GM23338 (cell line): Measurements from ENCODE around the gene FYN. TPM values are rescaled to one million over a fixed set of nuclear protein-coding genes. Genes with fewer than 3 reads are reported as not detected.

ENCODE experiments used
- ATAC-seq: fragments of 200-7000 bp; cut with Tn5 transposase; 3 replicates; pipeline ENCODE4 v1.9.1; 2020
- DNase-seq: peaks from one replicate; pipeline ENCODE4 v3.0.0-alpha.2; 2015; ENCODE audit warnings: low spot score
- H2AFZ ChIP-seq: fragments of 200-600 bp; sonication (generic); 2 replicates; pipeline ENCODE4 v1.8.0; 2016; ENCODE audit warnings: antibody characterized with exemption, mild to moderate bottlenecking, moderate library complexity
- H3F3A ChIP-seq: fragments of 200-600 bp; sonication (generic); replicated peaks from 2 replicates; pipeline ENCODE4 v1.8.0; 2017; ENCODE audit warnings: antibody characterized with exemption, mixed run types, low read depth
- H3K27ac ChIP-seq: fragments of 200-600 bp; sonication (generic); 2 replicates; pipeline ENCODE4 v1.6.1; 2016; ENCODE audit warnings: low read depth
- H3K27me3 ChIP-seq: fragments of 200-600 bp; sonication (generic); 2 replicates; pipeline ENCODE4 v1.8.0; 2016; ENCODE audit warnings: mild to moderate bottlenecking, mixed run types, moderate library complexity; ENCODE audit not compliant: insufficient read depth
- H3K36me3 ChIP-seq: fragments of 200-600 bp; sonication (generic); 2 replicates; pipeline ENCODE4 v1.8.0; 2016; ENCODE audit warnings: mild to moderate bottlenecking; ENCODE audit not compliant: insufficient read depth
- H3K4me1 ChIP-seq: fragments of 200-600 bp; sonication (generic); 2 replicates; pipeline ENCODE4 v1.8.0; 2016; ENCODE audit warnings: mild to moderate bottlenecking, moderate library complexity; ENCODE audit not compliant: insufficient read depth
- H3K4me2 ChIP-seq: fragments of 200-600 bp; sonication (generic); 2 replicates; pipeline ENCODE4 v1.7.1; 2017; ENCODE audit warnings: mixed run types
- H3K4me3 ChIP-seq: fragments of 200-600 bp; sonication (generic); 2 replicates; pipeline ENCODE4 v1.6.1; 2016; ENCODE audit warnings: mixed run types
- H3K79me2 ChIP-seq: fragments of 200-600 bp; sonication (generic); replicated peaks from 2 replicates; pipeline ENCODE4 v1.8.0; 2017; ENCODE audit warnings: mild to moderate bottlenecking; ENCODE audit not compliant: insufficient read depth
- H3K9me2 ChIP-seq: fragments of 200-600 bp; sonication (generic); 2 replicates; pipeline ENCODE4 v1.8.0; 2017; ENCODE audit not compliant: insufficient read depth
- H4K20me1 ChIP-seq: fragments of 200-600 bp; sonication (generic); replicated peaks from 2 replicates; pipeline ENCODE4 v1.8.0; 2017; ENCODE audit warnings: mild to moderate bottlenecking; ENCODE audit not compliant: insufficient read depth
- H3K27ac Mint-ChIP-seq: 2 replicates; pipeline ENCODE4 v1.8.0; 2020; ENCODE audit warnings: inconsistent platforms, mild to moderate bottlenecking, moderate library complexity, mixed read lengths
- H3K27me3 Mint-ChIP-seq: 3 replicates; pipeline ENCODE4 v1.8.0; 2022; ENCODE audit warnings: low read depth, mild to moderate bottlenecking, moderate library complexity, mixed read lengths, inconsistent platforms; ENCODE audit not compliant: insufficient read depth, poor library complexity
- H3K36me3 Mint-ChIP-seq: 3 replicates; pipeline ENCODE4 v1.8.0; 2021; ENCODE audit warnings: low read depth, mild to moderate bottlenecking, inconsistent platforms, moderate library complexity, mixed read lengths
- H3K4me1 Mint-ChIP-seq: 3 replicates; pipeline ENCODE4 v1.8.0; 2020; ENCODE audit warnings: mild to moderate bottlenecking, inconsistent platforms, mixed read lengths
- H3K4me3 Mint-ChIP-seq: 3 replicates; pipeline ENCODE4 v1.8.0; 2021; ENCODE audit warnings: moderate library complexity, mild to moderate bottlenecking, inconsistent platforms, mixed read lengths
- H3K9me3 Mint-ChIP-seq: 3 replicates; pipeline ENCODE4 v1.8.0; 2020; ENCODE audit warnings: moderate library complexity, mild to moderate bottlenecking, inconsistent platforms, mixed read lengths
- STAT1 ChIP-seq: IDR thresholded peaks from one replicate; pipeline ENCODE4 v1.6.1; 2016; ENCODE audit warnings: antibody characterized with exemption; ENCODE audit not compliant: unreplicated experiment
- polyA plus RNA-seq: library from polyadenylated mRNA; unstranded; fragments of >200 nt; fragmentation: Nextera tagmentation; extraction: Ambion mirVana; gene quantifications from 2 replicates; pipeline ENCODE4 v1.2.1, GENCODE V29; 2016
- total RNA-seq: library from RNA; depleted of rRNA; stranded (reverse); fragments of >200 nt; shearing (Covaris generic); gene quantifications from 2 replicates; pipeline ENCODE4 v1.2.3, GENCODE V29; 2014; rRNA removed

Gene FYN
- total and polyA plus RNA-seq, 2 experiments from 2014 or later = 46.8 to 143 TPM

DNA sequence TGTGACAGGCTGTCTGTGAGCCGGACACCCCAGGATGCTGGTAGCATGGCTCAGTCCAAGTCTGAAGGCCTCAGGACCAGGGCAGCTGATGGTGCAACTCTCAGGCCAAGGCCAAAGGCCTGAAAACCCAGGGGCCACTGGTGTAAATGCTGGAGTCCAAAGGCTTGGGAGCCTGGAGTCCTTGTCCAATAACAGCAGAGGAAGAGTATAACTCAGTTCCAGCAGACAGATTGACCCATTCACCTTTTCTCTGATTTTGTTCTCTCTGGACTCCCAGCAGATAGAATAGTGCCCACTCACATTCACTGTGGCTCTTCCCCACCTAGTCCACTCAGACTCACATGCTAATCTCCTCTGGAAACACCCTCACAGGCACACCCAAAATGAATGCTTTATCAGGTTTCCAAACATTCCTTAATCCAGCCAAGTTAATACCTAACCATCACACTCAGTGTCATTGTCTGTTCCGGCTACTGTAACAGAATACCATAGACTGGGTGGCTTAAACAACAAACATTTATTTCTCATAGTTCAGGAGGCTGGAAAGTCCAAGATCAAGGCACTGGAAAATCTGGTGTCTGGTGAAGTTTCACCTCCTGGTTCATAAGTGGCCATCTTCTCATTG lies 262.6 kb downstream of the FYN start:
- peaks cover 7% of the 10 kb centered on the region for H3K27me3 Mint-ChIP-seq
- H3K4me3 ChIP-seq = no peak overlapping the region
- no peaks in the 10 kb centered on the region; the same call in 1 of the 3 replicates for H3K36me3 Mint-ChIP-seq
- H3K36me3 ChIP-seq = no peaks in the 10 kb centered on the region
- H4K20me1 ChIP-seq = no peaks in the 10 kb centered on the region
- no peak for TF ChIP-seq STAT1
- H3K9me3 Mint-ChIP-seq = peaks cover 6% of the 10 kb centered on the region; the same call in 2 of the 3 replicates
- no peaks in the 10 kb centered on the region; the same call in 1 of the 2 replicates for H3K9me2 ChIP-seq
- DNase-seq (no peak), ATAC-seq (no peak)
- peaks cover 4% of the 10 kb centered on the region; the same call in 1 of the 2 replicates for H3F3A ChIP-seq
- H3K4me1 ChIP-seq = peaks cover 15% of the 10 kb centered on the region
- H3K4me1 Mint-ChIP-seq = peaks cover 25% of the 10 kb centered on the region
- H3K4me3 Mint-ChIP-seq = no peak overlapping the region
- H3K27me3 ChIP-seq = no peaks in the 10 kb centered on the region
- H2AFZ ChIP-seq = no peak overlapping the region
- no peak overlapping the region for H3K4me2 ChIP-seq
- no peak overlapping the region for H3K27ac Mint-ChIP-seq
- H3K27ac ChIP-seq = no peak overlapping the region
- no peaks in the 10 kb centered on the region for H3K79me2 ChIP-seq

Other genes starting within 250 kb of the FYN start
- gene CCN6, start 180.7 kb upstream of the FYN start, total RNA-seq = not detected in 2 replicates
- 0.65 and 0.73 TPM in 2 replicates for gene CCN6, start 180.7 kb upstream of the FYN start, polyA plus RNA-seq
- gene TUBE1, start 214.0 kb upstream of the FYN start, total RNA-seq = 24.7 and 27.7 TPM in 2 replicates
- 24.2 and 26.3 TPM in 2 replicates for gene TUBE1, start 214.0 kb upstream of the FYN start, polyA plus RNA-seq
- gene FAM229B, start 214.1 kb upstream of the FYN start, total RNA-seq = 4.4 and 4.7 TPM in 2 replicates
- 26.3 and 32.9 TPM in 2 replicates for gene FAM229B, start 214.1 kb upstream of the FYN start, polyA plus RNA-seq